SK-N-MC (cell line): ENCODE results near the gene GNAT2.

Experiments
- EZH2 ChIP-seq: fragments of 200-600 bp; sonication (generic); IDR thresholded peaks from one replicate; pipeline ENCODE4 v1.6.1; 2017; ENCODE audit warnings: antibody characterized with exemption
- POLR2AphosphoS5 ChIP-seq: IDR thresholded peaks from 2 replicates; pipeline ENCODE4 v1.6.1; 2012; ENCODE audit warnings: mild to moderate bottlenecking, low read depth, low read length, borderline replicate concordance

DNA sequence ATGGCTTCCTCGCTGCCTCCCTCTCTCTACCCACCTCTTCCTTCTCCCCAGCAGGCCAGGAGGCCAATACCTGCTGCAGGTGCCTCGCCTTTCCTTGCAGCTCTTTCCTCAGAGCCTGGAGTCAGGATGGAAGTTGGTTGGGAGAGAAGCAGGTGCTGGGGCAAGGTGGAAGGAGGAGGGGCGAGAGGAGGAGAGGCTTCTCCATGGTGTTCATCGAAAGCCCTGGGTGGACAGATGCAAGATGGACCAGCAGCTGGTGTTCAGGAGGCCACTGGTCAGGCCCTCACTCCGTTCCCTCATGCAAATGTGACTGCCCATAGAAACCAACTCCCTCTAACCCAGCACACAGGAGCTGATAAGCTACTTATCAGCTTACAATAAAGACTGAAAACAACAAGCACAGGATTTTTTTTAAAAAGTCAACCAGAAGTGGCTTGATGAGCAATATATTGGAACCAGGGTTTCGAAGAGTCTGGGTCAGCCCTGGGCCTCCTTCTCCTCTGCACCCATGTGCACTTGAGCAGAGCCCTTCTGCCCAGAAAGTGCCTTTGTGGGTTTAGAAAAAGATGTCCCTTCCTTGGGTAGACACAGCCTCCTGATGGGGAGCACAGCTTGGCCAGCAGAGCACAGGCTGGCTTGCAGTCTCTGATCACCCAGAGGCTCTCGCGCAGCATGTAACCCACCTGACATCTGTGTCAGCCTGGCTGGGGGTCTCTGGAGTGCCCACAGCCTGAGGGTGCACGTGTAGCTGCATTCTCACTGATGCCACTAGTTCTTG, 19.8 kb upstream of the GNAT2 start:
- TF ChIP-seq POLR2AphosphoS5 = no peak
- no peak for TF ChIP-seq EZH2
